ENCODE results near the gene ARHGAP15. TPM values are rescaled to one million over a fixed set of nuclear protein-coding genes. Genes with fewer than 3 reads are reported as not detected.

The ARHGAP15 gene
- total RNA-seq, 1 donor from 2014 or later, result 0.51 TPM

- DNase-seq (ENCODE audit: low spot score in 2 of 2, unreplicated experiment in 2 of 2), result no peak
- H3K36me3 Mint-ChIP-seq, result no peaks in the 10 kb centered on the region
- no peak for TF ChIP-seq CTCF (IDR thresholded peaks at IDR 0.05; ENCODE audit: unreplicated experiment)
- no peaks in the 10 kb centered on the region for H3K9me3 Mint-ChIP-seq
- peaks cover 25% of the 10 kb centered on the region for H3K27me3 Mint-ChIP-seq (ENCODE audit: low read depth)
- H3K4me1 Mint-ChIP-seq, result peaks cover 33% of the 10 kb centered on the region
- no peak overlapping the region for H3K27ac Mint-ChIP-seq
- H3K4me3 Mint-ChIP-seq, result no peak overlapping the region
These were observed 31.8 kb downstream of the ARHGAP15 start for GRCh38 chr2:143160732-143161707.

- Mint-ChIP-seq H3K9me3 (no peaks in the 10 kb centered on the region), H3K27me3 (ENCODE audit: low read depth) (peaks cover 25% of the 10 kb centered on the region), H3K36me3 (no peaks in the 10 kb centered on the region), H3K27ac (no peak overlapping the region), H3K4me3 (no peak overlapping the region), H3K4me1 (peaks cover 34% of the 10 kb centered on the region)
- DNase-seq (ENCODE audit: low spot score in 2 of 2, unreplicated experiment in 2 of 2), result peak; percentile 23 to 41
- peak; percentile 52 for TF ChIP-seq CTCF (IDR thresholded peaks at IDR 0.05; ENCODE audit: unreplicated experiment)
These were observed 33.1 kb downstream of the ARHGAP15 start for GRCh38 chr2:143162123-143162837.

GRCh38 chr2:143162997-143163396, 33.8 kb downstream of the ARHGAP15 start:
- Mint-ChIP-seq H3K4me3 (no peak overlapping the region), H3K27ac (no peak overlapping the region), H3K9me3 (no peaks in the 10 kb centered on the region), H3K27me3 (ENCODE audit: low read depth) (peaks cover 22% of the 10 kb centered on the region), H3K4me1 (peaks cover 31% of the 10 kb centered on the region), H3K36me3 (no peaks in the 10 kb centered on the region)
- DNase-seq (ENCODE audit: low spot score in 2 of 2, unreplicated experiment in 2 of 2), result no peak
- no peak for TF ChIP-seq CTCF (IDR thresholded peaks at IDR 0.05; ENCODE audit: unreplicated experiment)

GRCh38 chr2:143163499-143163898, 34.3 kb downstream of the ARHGAP15 start:
- no peak for DNase-seq (ENCODE audit: low spot score in 2 of 2, unreplicated experiment in 2 of 2)
- no peak for TF ChIP-seq CTCF (IDR thresholded peaks at IDR 0.05; ENCODE audit: unreplicated experiment)
- Mint-ChIP-seq H3K27me3 (ENCODE audit: low read depth) (peaks cover 18% of the 10 kb centered on the region), H3K36me3 (no peaks in the 10 kb centered on the region), H3K4me1 (peaks cover 31% of the 10 kb centered on the region), H3K27ac (no peak overlapping the region), H3K4me3 (no peak overlapping the region), H3K9me3 (no peaks in the 10 kb centered on the region)

- H3K27me3 Mint-ChIP-seq (ENCODE audit: low read depth), result peaks cover 13% of the 10 kb centered on the region
- peaks cover 21% of the 10 kb centered on the region for H3K4me1 Mint-ChIP-seq
- no peaks in the 10 kb centered on the region for H3K9me3 Mint-ChIP-seq
- no peaks in the 10 kb centered on the region for H3K36me3 Mint-ChIP-seq
- TF ChIP-seq CTCF (IDR thresholded peaks at IDR 0.05; ENCODE audit: unreplicated experiment), result no peak
- DNase-seq (ENCODE audit: low spot score in 2 of 2, unreplicated experiment in 2 of 2), result no peak
- H3K27ac Mint-ChIP-seq, result no peak overlapping the region
- no peak overlapping the region for H3K4me3 Mint-ChIP-seq
These were observed 36.1 kb downstream of the ARHGAP15 start for GRCh38 chr2:143165291-143165690.

Measured in mesothelial cell of epicardium (in vitro differentiated cells).